ENCODE data around the gene SH2D5.

The SH2D5 gene

DNA sequence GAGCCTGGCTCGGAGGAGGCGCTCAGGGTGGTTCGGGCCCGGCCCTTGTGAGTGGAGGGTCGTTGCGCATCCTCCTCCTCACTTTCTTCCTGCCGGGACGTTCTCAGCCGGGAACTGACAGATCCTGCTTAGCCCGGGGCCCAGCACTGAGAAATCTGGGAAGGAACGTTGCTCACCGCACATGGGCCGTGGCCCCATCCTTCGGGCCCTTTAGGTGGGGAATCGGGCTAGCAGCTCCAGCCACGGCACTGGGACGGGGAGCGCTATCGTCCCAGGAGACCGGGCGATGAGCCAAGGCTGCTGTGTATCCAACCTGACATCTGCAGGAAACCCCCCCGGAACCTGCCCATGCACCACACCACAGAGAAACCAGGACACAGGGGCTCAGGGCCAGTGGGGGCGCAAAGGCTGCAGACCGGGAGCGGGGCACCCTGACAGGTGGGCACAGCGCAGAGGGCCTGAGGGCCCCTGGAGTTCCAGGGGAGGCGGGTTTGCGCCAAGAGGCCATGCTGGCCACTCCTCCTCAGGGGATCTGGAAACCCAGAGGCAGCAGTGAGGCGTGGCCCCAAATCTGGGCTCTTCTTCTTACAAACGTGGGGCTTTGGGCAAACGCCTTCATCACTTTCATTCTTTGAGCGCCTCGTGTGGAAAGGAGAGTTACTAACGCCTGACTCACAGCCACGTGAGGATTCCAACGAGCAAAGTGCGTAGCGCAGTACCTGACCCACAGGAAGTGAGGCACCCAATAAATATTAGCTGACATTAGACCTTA is at the start of gene SH2D5:
TSS of gene SH2D5 (minus strand) at position 116 of the 772 bp plus-strand sequence. CDS start 4,659 bp downstream, outside the sequence.
- TF ChIP-seq, protein P1, sequence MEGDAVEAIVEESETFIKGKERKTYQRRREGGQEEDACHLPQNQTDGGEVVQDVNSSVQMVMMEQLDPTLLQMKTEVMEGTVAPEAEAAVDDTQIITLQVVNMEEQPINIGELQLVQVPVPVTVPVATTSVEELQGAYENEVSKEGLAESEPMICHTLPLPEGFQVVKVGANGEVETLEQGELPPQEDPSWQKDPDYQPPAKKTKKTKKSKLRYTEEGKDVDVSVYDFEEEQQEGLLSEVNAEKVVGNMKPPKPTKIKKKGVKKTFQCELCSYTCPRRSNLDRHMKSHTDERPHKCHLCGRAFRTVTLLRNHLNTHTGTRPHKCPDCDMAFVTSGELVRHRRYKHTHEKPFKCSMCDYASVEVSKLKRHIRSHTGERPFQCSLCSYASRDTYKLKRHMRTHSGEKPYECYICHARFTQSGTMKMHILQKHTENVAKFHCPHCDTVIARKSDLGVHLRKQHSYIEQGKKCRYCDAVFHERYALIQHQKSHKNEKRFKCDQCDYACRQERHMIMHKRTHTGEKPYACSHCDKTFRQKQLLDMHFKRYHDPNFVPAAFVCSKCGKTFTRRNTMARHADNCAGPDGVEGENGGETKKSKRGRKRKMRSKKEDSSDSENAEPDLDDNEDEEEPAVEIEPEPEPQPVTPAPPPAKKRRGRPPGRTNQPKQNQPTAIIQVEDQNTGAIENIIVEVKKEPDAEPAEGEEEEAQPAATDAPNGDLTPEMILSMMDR (IDR thresholded peaks at IDR 0.05; ENCODE audit: borderline replicate concordance, extremely low read depth, low read length, poor library complexity, severe bottlenecking): peak; percentile 33
- TF ChIP-seq EZH2 (IDR thresholded peaks at IDR 0.05; ENCODE audit: borderline replicate concordance, low read depth, low read length, severe bottlenecking): no peak
- H3K79me2 ChIP-seq (ENCODE audit: insufficient read depth, low read length): no peaks in the 10 kb centered on the region
- H3K4me3 ChIP-seq (ENCODE audit: low read depth in 1 of 2, low read length in 2 of 2): 0 out of 4 replicates have a peak within 1 kb of the TSS, but pooled peaks of 1 of the 2 experiments have one; percentile 6
- ATAC-seq (ENCODE audit: insufficient read depth, low read depth) (no peak), DNase-seq (no peak)
- peaks cover 12% of the 10 kb centered on the region for H3K27me3 ChIP-seq (ENCODE audit: insufficient read depth, low read length, poor library complexity)
- H2AFZ ChIP-seq (ENCODE audit: low read depth, low read length): no peak within 1 kb of the TSS
- H3K9me3 ChIP-seq (ENCODE audit: insufficient read depth, low read length, severe bottlenecking): no peaks in the 10 kb centered on the region
- no peaks in the 10 kb centered on the region for H3K4me1 ChIP-seq (ENCODE audit: insufficient read depth, low read length)
- no peak within 1 kb of the TSS for H3K9ac ChIP-seq (ENCODE audit: low read depth, low read length)
- H3K27ac ChIP-seq (ENCODE audit: low read length): no peak within 1 kb of the TSS
- H3K36me3 ChIP-seq (ENCODE audit: insufficient read depth, low read length): peaks cover 5% of the 10 kb centered on the region; the same call in 1 of the 2 replicates
- H4K20me1 ChIP-seq (ENCODE audit: insufficient read depth, low read length): peaks cover 12% of the 10 kb centered on the region; the same call in 1 of the 2 replicates
- peak within 1 kb of the TSS; percentile 44 for H3K4me2 ChIP-seq (ENCODE audit: insufficient read depth, low read length)

DNA sequence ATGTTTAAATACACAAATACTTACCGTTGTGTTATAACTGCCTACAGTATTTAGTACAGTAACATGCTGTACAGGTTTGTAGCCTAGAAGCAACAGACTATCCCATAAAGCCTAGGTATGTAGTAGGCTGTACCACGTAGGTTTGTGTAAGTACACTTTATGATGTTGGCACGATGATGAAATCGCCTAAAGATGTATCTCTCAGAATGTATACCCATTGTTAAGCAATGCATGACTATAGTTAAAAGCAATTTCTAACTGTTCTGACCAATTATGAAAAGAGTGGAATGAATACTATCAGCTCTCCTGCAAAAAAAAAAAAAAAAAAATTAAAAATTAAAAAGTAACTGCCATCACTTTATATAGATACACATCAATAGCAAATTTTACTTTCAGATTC is 43.2 kb upstream of the SH2D5 start:
- H4K20me1 ChIP-seq (ENCODE audit: insufficient read depth, low read length): peaks cover 57% of the 10 kb centered on the region
- H3K9ac ChIP-seq (ENCODE audit: low read depth, low read length): no peak overlapping the region
- peaks cover 98% of the 10 kb centered on the region for H3K36me3 ChIP-seq (ENCODE audit: insufficient read depth, low read length)
- H3K4me1 ChIP-seq (ENCODE audit: insufficient read depth, low read length): no peaks in the 10 kb centered on the region
- DNase-seq (no peak), ATAC-seq (ENCODE audit: insufficient read depth, low read depth) (no peak)
- H3K27me3 ChIP-seq (ENCODE audit: insufficient read depth, low read length, poor library complexity): no peaks in the 10 kb centered on the region
- no peak overlapping the region for H2AFZ ChIP-seq (ENCODE audit: low read depth, low read length)
- no peaks in the 10 kb centered on the region for H3K9me3 ChIP-seq (ENCODE audit: insufficient read depth, low read length, severe bottlenecking)
- no peak overlapping the region for H3K4me3 ChIP-seq (ENCODE audit: low read depth in 1 of 2, low read length in 2 of 2)
- TF ChIP-seq EZH2 (IDR thresholded peaks at IDR 0.05; ENCODE audit: borderline replicate concordance, low read depth, low read length, severe bottlenecking): no peak
- TF ChIP-seq, protein P1 (IDR thresholded peaks at IDR 0.05; ENCODE audit: borderline replicate concordance, extremely low read depth, low read length, poor library complexity, severe bottlenecking): no peak
- H3K4me2 ChIP-seq (ENCODE audit: insufficient read depth, low read length): no peak overlapping the region
- peaks cover 92% of the 10 kb centered on the region for H3K79me2 ChIP-seq (ENCODE audit: insufficient read depth, low read length)
- no peak overlapping the region for H3K27ac ChIP-seq (ENCODE audit: low read length)

DNA sequence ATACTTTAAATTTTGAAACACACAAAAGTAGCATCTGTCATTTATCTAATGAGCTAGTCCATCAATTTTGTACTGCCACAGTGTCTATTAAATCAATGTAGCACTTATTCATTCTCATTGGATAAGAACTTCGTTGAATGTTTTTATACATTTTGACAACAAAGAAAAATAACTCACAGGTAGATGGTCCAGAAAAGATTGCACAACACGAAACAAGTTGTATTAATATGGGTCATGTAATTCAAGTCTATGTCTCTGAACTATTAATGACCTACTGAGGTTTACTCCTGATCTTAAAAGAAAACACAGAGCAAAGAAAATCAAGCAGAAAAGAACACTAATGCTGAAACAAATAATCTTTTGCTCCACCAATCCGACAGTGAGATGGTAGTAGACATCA is 39.3 kb upstream of the SH2D5 start:
- peaks cover 100% of the 10 kb centered on the region for H3K36me3 ChIP-seq (ENCODE audit: insufficient read depth, low read length)
- no peak for ATAC-seq (ENCODE audit: insufficient read depth, low read depth)
- DNase-seq: no peak

More for the DNA sequence above, 39.3 kb upstream of the SH2D5 start:
- Histone ChIP-seq H3K9ac (ENCODE audit: low read depth, low read length) (no peak overlapping the region), H4K20me1 (ENCODE audit: insufficient read depth, low read length) (peaks cover 35% of the 10 kb centered on the region; the same call in 1 of the 2 replicates), H2AFZ (ENCODE audit: low read depth, low read length) (no peak overlapping the region), H3K27me3 (ENCODE audit: insufficient read depth, low read length, poor library complexity) (no peaks in the 10 kb centered on the region), H3K27ac (ENCODE audit: low read length) (no peak overlapping the region), H3K4me2 (ENCODE audit: insufficient read depth, low read length) (no peak overlapping the region), H3K9me3 (ENCODE audit: insufficient read depth, low read length, severe bottlenecking) (no peaks in the 10 kb centered on the region), H3K4me3 (ENCODE audit: low read depth in 1 of 2, low read length in 2 of 2) (no peak overlapping the region), H3K4me1 (ENCODE audit: insufficient read depth, low read length) (no peaks in the 10 kb centered on the region), H3K79me2 (ENCODE audit: insufficient read depth, low read length) (peaks cover 59% of the 10 kb centered on the region)
- TF ChIP-seq, protein P1 (IDR thresholded peaks at IDR 0.05; ENCODE audit: borderline replicate concordance, extremely low read depth, low read length, poor library complexity, severe bottlenecking): no peak
- TF ChIP-seq EZH2 (IDR thresholded peaks at IDR 0.05; ENCODE audit: borderline replicate concordance, low read depth, low read length, severe bottlenecking): no peak
